ENCODE data around the gene PLOD3.

DNA sequence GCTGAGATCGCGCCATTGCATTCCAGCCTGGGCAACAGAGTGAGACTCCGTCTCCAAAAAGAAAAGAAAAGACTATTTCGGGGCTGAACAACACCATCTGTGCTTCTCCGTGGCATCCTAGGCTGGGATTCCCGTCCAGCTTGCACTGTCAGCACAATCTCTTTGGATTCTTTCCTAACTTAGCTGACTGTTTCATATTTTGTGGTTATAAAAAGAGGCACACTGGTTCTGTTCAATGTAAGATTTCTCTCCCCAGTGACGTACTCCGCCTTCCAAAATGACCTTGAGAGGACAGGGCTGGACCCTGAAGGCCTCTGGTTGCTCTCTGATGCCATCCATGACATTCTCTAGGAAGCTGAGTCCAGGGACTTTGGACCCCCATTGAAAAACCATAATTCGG lies 9.3 kb upstream of the PLOD3 start:
- TF ChIP-seq POLR2AphosphoS5 (IDR thresholded peaks at IDR 0.05; ENCODE audit: borderline replicate concordance, low read depth, low read length) (no peak), EZH2 (IDR thresholded peaks at IDR 0.05) (no peak), FOXP2 (optimal IDR thresholded peaks at IDR 0.05; ENCODE audit: control extremely low read depth, extremely low read length, insufficient read depth) (no peak)
